DND-41 (cell line): Measurements from ENCODE around the gene VIT.

Experiments used
- ATAC-seq: fragments of 200-7000 bp; cut with Tn5 transposase; 3 replicates; pipeline ENCODE4 v1.9.1; 2021; ENCODE audit warnings: low read depth; ENCODE audit not compliant: insufficient read depth
- DNase-seq: peaks from one replicate; pipeline ENCODE4 v3.0.0-alpha.2; 2020
- H2AFZ ChIP-seq: 2 replicates; pipeline ENCODE4 v1.6.0; 2012; ENCODE audit warnings: low read depth, low read length
- H3K27ac ChIP-seq: 2 replicates; pipeline ENCODE4 v1.5.1; 2012; ENCODE audit warnings: low read length, inconsistent platforms
- H3K27me3 ChIP-seq: fragments of 200-600 bp; sonication (generic); 2 replicates; pipeline ENCODE4 v1.6.0; 2012; ENCODE audit warnings: low read length, mild to moderate bottlenecking, inconsistent platforms; ENCODE audit not compliant: insufficient read depth, poor library complexity
- H3K36me3 ChIP-seq: 2 replicates; pipeline ENCODE4 v1.5.1; 2012; ENCODE audit warnings: low read length, inconsistent platforms; ENCODE audit not compliant: insufficient read depth
- H3K4me1 ChIP-seq: 2 replicates; pipeline ENCODE4 v1.5.1; 2012; ENCODE audit warnings: mild to moderate bottlenecking, low read length; ENCODE audit not compliant: insufficient read depth
- H3K4me2 ChIP-seq: 2 replicates; pipeline ENCODE4 v1.6.0; 2012; ENCODE audit warnings: mild to moderate bottlenecking, moderate library complexity, low read length, inconsistent platforms; ENCODE audit not compliant: insufficient read depth
- H3K4me3 ChIP-seq, 2 experiments: fragments of 200-600 bp in 1 of 2; shearing (Covaris generic) in 1 of 2; 2 replicates each; pipeline ENCODE4 v1.5.1; 2012 to 2016; ENCODE audit warnings: inconsistent platforms in 2 of 2, low read length in 2 of 2, mild to moderate bottlenecking in 2 of 2, low read depth in 1 of 2, moderate library complexity in 1 of 2
- H3K79me2 ChIP-seq: 2 replicates; pipeline ENCODE4 v1.6.0; 2012; ENCODE audit warnings: low read length, inconsistent platforms; ENCODE audit not compliant: insufficient read depth
- H3K9ac ChIP-seq: 2 replicates; pipeline ENCODE4 v1.6.0; 2012; ENCODE audit warnings: low read depth, mild to moderate bottlenecking, inconsistent platforms, low read length, moderate library complexity
- H3K9me3 ChIP-seq: 2 replicates; pipeline ENCODE4 v1.5.1; 2012; ENCODE audit warnings: low read length, moderate library complexity, mild to moderate bottlenecking, inconsistent platforms; ENCODE audit not compliant: insufficient read depth, severe bottlenecking
- H4K20me1 ChIP-seq: 2 replicates; pipeline ENCODE4 v1.6.0; 2012; ENCODE audit warnings: low read length; ENCODE audit not compliant: insufficient read depth
- CTCF ChIP-seq: IDR thresholded peaks from 2 replicates; pipeline ENCODE4 v1.5.1; 2012; ENCODE audit warnings: borderline replicate concordance, low read length, moderate library complexity, mild to moderate bottlenecking; ENCODE audit not compliant: poor library complexity, severe bottlenecking; ENCODE audit errors: extremely low read depth
- EZH2 ChIP-seq: IDR thresholded peaks from 3 replicates; pipeline ENCODE4 v1.6.1; 2012; ENCODE audit warnings: borderline replicate concordance, low read depth, mild to moderate bottlenecking, moderate library complexity, low read length, inconsistent platforms; ENCODE audit not compliant: severe bottlenecking

VIT gene

DNA sequence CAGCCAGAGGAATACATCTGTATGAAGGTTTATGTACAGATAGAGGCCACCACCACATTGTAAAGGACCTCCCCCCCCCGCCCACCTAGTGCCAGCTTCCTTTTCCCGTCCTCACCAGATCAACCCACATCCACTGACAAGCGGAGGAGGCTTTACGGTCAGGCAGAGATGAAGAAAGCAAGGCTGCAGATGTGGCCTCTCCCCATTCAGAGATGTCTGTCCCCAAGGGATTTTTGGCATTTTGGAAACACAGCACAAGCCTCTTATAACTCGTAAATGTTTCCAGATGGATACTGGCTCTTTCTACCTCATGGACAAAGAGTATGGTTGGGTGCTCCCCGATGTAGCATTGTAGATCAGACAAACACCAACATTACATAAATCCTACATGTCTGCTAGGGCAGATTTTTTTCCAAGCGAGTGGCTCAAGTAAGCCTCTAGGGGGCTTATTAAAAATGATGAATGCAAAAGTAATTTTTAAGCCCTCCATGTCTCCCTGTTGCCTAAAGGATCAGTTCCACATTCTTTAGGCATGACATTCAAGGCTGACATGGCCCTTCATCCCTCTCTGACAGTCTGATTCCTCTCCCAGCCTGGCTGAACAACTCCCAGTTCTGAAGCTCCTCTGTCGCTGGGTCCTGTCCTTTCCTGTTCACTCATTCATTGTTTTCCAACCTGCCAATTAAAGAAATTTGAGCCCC lies 11.7 kb downstream of the VIT start:
- no peaks in the 10 kb centered on the region for H3K4me1 ChIP-seq
- H3K4me2 ChIP-seq, result no peak overlapping the region
- TF ChIP-seq EZH2 (no peak), CTCF (no peak)
- H3K9me3 ChIP-seq, result peaks cover 6% of the 10 kb centered on the region
- no peaks in the 10 kb centered on the region for H3K36me3 ChIP-seq
- H3K27ac ChIP-seq, result no peak overlapping the region
- H3K9ac ChIP-seq, result no peak overlapping the region
- H3K4me3 ChIP-seq, result no peak overlapping the region
- H3K27me3 ChIP-seq, result no peaks in the 10 kb centered on the region
- H4K20me1 ChIP-seq, result no peaks in the 10 kb centered on the region
- no peaks in the 10 kb centered on the region for H3K79me2 ChIP-seq
- DNase-seq, result no peak
- no peak for ATAC-seq
- no peak overlapping the region for H2AFZ ChIP-seq

DNA sequence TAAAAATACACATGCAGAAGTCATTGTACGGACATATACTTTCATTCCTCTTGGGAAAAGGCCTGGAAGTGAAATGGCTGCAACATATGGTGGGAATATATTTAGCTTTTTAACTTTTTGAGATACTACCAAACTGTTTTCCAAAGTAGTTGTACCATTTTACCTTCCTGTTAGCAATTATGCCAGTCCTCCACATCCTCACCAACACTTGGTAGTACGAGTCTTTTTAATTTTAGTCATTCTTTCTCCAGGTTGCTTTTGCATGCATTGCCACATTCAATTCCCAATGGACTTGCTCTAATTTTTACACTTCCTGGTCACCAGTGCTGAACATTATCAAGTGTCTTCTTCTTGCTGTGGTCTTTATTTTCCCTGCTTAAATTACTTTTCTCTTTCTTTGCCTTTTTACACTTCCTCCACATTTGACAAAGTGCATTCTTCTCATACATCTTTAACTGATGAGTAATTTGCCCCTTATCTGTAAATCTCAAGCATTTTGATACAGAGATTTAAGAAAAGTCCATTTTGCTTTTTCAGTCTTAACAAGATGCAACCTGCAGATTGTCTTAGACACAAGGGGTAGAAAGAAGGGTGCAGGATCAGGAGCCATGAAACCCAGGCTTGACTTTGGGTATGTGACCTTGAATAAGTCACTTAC lies 14.5 kb downstream of the VIT start:
- no peak for ATAC-seq

GRCh38 chr2:36711741-36712314 lies 15.3 kb downstream of the VIT start:
- H4K20me1 ChIP-seq, result no peaks in the 10 kb centered on the region
- no peaks in the 10 kb centered on the region for H3K79me2 ChIP-seq
- no peaks in the 10 kb centered on the region for H3K36me3 ChIP-seq
- H3K4me3 ChIP-seq, result no peak overlapping the region
- ATAC-seq (no peak), DNase-seq (no peak)
- H3K9me3 ChIP-seq, result peaks cover 6% of the 10 kb centered on the region
- H2AFZ ChIP-seq, result no peak overlapping the region
- H3K4me1 ChIP-seq, result no peaks in the 10 kb centered on the region
- no peaks in the 10 kb centered on the region for H3K27me3 ChIP-seq
- no peak overlapping the region for H3K4me2 ChIP-seq
- TF ChIP-seq CTCF, result no peak
- no peak for TF ChIP-seq EZH2
- H3K9ac ChIP-seq, result no peak overlapping the region
- no peak overlapping the region for H3K27ac ChIP-seq

More for the DNA sequence above, 14.5 kb downstream of the VIT start:
- Histone ChIP-seq H3K9me3 (peaks cover 6% of the 10 kb centered on the region), H3K9ac (no peak overlapping the region), H3K27me3 (no peaks in the 10 kb centered on the region), H2AFZ (no peak overlapping the region), H3K27ac (no peak overlapping the region), H3K36me3 (no peaks in the 10 kb centered on the region), H3K4me3 (no peak overlapping the region), H3K79me2 (no peaks in the 10 kb centered on the region), H4K20me1 (no peaks in the 10 kb centered on the region), H3K4me1 (no peaks in the 10 kb centered on the region), H3K4me2 (no peak overlapping the region)
- no peak for DNase-seq
- TF ChIP-seq EZH2 (no peak), CTCF (no peak)
